ENCODE data around the gene WNK3.
"Not testable (repeated sequence)": the region's sequence is repeated elsewhere in the genome, so short reads cannot be mapped to it uniquely, and the experiment has no call there.

WNK3 gene

DNA sequence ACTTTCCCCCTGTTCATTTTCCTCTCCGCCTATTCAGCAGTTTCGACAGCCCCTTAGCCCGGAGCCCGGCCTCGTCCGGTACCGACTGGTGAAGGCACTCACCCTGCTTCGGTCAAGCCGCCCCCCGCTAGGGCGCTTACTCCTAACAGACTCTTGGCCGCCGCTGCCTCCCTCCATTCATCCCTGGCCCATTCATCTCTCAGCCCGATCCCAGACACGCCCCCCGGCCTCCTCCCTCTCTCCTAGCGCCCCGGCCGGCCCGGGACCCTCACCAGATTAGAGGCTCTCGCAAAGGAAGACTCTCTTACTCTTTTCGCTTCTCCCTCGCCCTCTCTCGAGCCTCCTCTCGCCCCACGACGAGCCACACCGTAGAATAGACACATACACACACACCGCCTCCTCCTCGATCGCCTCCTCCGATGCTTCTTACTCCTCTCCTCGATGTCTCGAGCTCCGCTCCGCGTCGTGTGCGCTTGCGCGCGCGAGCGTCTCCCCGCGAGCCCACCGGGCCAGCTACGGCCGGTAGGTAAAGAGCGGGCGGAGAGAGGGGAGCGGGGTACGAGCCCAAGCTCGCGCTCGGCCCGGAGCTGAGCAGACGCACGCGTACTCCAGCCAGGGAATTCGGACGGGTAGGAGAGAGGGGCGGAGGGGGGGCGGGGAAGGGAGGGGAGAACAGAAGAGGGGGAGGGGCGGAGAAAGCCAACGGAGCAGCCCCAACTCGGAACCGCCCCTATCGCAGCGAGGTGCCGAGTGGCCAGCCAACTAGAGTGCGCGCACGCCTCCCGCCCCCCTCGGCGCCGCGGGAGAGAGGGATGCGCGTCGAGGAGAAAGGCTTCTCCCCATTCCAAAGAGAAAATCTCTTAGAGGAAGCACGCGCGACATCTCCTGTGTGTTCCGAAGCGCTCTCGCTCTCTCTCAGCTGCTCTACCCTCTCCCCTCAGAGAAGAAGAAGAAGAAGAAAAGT lies at the start of gene WNK3:
Gene WNK3, minus strand, starts transcription at position 633 of the 964 bp plus-strand sequence.
- DNase-seq = peak; percentile 1

DNA sequence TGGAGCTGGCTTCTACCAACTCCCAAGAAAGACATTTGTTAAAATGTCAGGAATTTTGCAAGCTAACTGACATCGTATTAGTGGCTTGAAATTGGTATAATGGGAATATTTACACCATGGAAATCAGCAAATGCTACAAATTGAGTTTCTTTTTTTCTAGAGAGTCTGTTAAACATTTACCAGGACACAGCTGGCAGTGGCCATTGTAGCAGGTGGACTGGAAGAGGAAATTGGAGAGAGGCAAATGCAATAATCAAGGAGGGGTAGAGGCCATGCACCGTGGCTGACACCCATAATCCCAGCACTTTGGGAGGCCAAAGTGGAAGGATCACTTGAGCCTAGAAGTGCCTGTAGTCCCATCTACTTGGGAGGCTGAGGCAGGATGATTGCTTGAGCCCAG lies 49.4 kb upstream of the WNK3 start:
- DNase-seq = no peak

DNA sequence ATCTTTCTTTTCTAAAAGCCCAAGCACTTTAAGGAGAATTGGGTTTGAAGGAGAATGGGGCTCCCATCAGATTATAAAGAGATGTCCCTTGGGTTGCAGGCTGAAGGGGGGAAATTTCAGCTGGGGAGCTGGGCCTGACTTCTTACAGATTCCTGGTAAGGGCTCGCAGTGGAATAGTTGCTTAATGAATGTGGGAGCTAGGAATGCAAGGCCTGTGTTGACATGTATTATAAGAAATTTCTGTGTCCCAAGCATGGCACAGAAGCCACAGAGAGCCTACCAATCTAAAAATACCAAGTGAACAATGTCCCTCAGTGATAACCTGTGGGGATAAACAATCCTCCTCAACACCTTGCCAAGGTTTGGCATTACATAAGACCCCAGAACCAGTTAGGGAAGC lies 39.3 kb upstream of the WNK3 start:
- DNase-seq = no peak

DNA sequence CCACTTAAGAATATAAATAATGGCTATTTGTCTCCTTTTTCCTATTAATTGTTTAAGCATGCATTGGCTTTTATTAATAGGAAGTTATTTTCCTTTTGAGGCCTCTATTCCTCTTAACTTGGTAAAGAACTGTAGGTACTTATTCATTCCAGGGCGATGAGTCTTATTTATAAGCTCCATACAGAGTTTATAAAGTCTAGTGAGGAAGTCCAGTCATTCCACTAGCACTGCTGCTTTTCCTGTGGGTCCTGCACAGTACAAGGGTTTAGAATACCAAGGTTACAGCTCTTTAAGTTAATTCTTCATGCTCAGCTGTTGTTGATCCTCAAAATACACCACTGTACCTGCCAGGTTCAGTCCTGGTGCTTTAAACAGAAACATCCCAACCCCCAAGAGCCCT lies 28.5 kb upstream of the WNK3 start:
- no peak for DNase-seq

DNA sequence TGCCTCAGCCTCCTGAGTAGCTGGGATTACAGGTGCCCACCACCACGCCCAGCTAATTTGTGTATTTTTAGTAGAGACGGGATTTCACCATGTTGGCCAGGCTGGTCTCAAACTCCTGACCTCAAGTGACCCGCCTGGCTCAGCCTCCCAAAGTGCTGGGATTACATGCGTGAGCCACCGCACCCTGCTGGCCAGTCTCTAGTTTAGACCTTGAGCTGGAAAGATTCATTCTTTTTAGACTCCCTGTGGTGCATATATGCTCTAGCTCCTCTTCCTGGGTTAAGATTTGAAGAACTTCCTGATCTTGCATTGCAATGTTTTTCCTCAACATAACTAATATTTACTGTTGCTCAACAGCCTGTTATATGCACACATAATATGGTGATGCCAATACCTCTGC lies 26.8 kb upstream of the WNK3 start:
- DNase-seq = not testable (repeated sequence)

DNA sequence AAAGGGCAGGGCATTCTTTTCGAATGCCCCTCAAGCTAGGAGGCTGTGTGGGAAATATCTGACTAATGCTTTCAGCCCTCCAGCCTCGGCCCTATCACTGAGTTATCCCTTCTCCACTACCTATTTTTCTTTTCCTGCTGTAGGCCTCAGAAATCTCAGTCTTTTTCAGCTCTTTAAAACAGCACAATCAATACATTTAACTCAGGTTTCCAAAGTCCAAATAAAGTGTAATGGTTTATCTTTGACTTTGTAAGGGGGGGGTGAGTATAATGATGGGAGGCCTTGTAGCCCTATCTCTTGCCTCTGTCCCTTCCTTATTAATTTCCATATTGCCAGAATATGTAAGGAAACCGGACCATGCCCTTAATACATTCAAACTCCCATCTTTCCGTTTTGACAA lies 1.6 kb upstream of the WNK3 start:
- no peak for DNase-seq

DNA sequence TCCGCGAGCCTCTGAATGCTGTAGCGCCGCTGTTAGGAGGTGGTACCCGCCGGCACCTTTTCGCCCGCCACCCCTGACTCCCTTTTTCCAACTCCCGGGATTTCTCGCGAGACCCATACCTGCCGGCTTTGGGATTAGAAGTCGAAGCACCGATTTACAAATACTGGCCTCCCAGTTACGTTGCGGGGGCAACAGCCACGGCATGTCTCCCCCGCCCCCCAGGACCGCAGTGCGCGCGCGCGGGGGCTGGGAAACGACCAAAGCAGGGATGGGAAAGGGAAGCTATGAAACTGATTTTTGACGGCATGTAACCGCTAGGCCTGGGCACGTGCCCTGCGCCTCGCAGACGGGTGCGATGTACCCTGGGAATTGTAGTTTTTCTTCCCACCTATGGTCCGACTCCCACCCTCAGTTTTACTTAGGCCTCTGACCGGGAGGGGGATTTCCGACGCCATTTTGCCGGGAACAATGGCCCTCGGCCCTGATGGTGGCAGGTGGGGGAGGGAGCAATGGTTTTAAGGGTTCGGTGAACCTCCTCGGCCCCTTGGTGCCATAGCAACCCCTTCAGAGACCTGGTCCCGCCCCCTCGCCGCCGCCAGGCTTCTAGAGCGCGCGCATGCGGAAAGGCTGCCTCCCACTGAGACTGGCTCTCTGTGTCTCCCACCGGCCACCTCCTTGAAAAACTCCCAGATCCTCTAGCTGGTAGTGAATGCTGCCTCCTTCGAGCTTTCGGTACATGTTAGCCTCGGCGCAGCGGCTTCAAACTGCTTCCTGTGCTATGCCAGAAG lies 772 bp upstream of the WNK3 start:
- no peak for DNase-seq

DNA sequence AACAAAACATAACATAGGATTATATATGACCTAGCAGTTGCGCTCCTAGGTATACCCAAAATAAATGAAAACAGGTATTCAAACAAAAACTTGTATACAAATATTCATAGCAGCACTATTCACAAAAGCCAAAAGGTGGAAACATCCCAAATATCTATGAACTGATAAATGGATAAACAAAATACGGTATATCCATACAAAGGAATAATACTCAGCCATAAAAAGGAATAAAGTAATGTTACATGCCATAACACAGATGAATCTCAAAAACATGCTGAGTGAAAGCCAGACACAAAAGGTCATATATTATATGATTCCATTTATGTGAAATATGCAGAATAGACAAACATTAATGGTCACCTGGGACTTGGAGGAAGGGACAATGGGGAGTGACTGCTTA lies 5.2 kb downstream of the WNK3 start:
- no peak for DNase-seq

DNA sequence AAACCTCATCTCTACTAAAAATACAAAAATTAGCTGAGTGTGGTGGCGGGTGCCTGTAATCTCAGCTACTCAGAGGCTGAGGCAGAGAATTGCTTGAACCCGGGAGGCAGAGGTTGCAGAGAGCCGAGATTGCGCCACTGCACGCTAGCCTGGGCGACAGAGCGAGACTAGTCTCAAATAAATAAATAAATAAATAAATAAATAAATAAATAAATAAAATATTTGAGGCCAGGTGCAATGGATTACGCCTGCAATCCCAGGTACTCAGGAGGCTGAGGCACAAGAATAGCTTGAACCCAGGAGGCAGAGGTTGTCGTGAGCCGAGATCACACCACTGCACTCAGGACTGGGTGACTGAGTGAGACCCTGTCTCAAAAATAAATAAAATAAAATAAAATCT lies 20.5 kb downstream of the WNK3 start:
- DNase-seq = not testable (repeated sequence)

DNA sequence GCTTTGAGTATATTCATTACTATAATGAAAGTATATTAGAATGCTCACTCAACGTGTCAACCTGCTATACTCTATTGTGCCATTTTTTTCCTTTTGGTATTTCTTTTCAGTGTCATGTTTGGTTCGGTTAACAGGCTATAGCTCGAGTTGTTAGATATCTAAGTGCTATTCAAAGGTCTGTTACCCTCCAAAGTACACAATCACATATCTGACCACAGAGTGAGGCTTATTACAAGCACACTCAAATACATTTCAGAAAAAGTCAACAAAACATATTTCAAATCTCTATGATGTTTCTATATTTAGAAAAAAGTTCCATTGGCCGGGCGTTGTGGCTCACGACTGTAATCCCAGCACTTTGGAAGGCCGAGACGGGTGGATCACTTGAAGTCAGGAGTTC lies 32.8 kb downstream of the WNK3 start:
- DNase-seq = no peak

DNA sequence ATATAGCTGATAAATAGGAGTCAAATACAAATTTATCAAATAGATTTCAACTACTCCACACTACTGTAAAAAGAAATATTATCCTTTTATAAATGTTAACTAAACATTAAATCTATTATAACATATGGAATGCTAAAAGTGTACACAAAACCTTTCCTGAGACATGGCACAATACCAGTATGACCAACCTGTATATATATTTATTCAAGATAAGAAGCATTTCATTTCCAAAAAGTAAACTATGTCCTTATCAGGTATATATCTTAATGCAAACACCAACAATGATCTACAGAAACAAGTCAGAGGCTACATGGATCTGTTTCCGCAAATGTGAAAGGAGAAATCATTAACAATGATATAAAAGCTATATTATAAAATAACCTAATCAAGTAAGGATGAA lies 37.8 kb downstream of the WNK3 start:
- DNase-seq = no peak

DNA sequence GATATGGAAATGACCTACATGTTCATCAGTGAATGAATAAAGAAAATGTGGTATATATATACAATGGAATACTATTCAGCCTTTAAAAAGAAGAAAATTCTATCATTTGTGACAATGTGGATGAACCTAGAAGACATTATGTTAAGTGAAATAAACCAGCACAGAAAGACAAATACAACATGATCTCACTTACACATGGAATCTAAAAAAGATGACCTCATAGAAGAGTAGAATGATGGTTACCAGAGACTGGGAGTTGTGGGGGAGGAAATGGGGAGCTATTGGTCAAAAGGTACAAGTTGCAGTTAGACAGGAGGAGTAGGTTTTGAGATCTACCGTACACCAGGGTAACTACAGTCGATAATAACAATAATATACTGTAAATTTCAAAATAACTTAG lies 51.5 kb downstream of the WNK3 start:
- DNase-seq = no peak

DNA sequence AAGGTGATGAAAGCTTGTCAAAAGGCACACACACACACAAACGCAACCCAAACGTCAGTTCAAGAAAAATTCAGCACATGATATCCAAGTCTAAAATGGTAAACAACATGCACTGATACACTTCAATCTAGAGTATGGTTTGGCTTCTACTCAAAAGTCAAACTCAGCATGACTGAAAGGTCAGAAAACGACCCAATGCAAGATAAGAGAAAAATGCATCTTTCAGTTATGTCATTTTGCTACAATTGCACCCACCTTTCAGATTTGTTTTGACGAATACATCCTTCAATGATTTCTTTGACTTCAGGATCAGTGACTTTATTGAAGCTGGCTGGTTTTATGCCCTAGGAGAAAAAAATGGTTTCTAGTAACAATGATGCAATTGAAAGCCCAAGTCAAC lies 56.3 kb downstream of the WNK3 start:
- no peak for DNase-seq

DNA sequence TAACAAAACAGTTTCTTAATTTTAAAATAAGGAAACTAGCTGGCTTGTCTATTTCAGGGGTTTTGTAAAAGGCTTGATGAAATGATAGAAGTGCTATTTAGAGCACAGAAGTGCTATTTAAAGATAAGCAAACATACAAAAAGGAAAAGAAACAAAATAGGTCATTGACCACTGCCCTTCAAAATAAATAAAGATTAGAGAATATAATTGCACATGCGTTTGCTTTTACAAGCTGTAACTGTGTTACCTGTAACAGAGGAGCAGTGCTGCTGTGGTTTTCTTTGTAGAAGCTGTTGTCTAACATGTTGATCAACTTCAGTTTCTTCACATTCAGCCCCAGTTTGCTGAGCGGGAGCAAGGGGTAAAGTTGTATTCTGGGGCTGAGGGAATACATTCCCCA lies 63.5 kb downstream of the WNK3 start:
- DNase-seq = no peak

DNA sequence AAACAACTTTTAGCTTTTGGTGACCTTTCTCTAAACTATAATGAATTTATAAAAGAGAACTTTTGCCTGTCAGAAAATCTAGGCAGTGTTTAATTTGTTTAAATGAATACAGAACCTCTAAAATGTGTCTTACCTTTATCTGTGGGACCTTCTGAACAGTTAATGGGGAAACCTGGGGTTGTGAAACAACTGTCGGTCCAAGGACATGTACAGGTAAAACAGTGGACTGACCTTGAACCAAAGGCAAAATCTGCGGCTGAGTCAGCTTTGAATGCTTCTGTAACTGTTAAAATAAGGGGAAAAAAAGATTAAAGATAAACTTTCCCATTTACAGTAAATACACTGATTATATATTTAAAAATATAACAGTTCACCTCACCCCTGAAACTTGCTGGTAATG lies 65.1 kb downstream of the WNK3 start:
- no peak for DNase-seq

DNA sequence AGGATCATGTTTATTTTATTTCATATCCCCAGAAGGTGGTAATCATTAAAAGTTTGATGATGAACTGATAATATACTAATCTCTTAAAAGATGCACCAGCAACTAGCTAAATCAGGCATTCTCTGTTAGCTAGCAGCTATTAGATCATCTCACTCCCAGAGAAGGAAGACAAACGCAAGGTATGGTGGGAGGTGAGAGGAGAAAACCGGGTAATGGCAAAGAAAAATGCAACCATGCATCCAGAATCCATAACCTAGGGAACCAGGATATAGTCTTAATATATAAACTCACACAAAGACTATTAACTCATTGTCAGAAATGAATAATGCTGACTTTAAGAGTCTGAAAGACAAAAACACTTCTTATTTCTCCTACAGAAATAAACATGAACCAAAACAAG lies 66.1 kb downstream of the WNK3 start:
- DNase-seq = no peak

DNA sequence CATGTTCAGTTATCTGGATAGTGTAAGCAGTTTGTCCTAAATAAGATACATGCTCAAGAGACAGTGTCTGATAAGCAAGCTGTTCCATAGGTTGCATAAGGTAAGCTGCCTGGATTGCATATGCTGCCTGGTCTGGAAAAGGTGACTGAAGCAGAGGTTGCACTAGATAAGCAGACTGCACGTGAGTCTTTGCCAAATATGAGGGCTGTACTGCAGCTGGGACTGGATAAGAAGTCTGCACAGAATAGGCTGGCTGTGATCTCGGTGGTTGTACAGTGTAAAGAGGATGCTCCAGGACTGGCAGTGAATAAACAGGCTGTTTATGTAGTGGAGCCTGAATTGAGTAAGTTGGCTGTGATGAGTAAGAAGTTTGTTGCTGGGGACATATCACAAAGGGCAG lies 68.9 kb downstream of the WNK3 start:
- DNase-seq = no peak

DNA sequence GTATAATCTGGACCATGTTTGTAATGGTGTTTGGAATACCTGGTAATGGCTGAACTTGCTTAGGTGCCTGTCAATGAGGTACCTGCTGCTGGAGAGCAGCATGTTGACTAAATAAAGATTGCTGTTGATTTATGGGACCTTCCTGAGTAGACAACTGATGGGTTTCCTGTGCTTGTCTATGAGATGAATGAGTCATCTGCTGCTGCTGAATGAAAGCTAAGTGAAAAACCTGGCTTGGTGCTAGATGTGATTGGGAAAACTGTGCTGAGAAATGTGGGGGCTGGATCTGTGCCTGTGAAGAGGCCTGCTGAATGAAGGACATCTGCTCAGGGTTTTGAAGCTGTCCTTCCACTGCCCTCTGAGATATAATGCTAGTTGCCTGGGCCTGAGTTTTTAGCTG lies 69.6 kb downstream of the WNK3 start:
- DNase-seq = no peak

DNA sequence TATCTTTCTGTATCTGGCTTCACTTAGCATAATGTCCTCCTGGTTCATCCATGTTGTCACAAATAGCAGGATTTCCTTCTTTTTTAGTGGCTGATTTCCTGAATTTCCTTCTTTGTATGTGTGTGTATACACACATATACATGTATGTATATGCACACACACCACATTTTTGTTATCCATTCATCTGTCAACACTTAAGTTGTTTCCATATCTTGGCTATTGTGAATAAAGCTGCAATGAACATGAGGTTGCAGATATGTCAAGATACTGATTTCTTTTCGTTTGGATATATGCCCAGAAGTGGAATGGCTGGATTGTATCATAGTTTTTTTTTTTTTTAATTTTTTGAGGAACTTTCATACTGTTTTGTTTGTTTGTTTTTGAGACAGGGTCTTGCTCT lies 76.2 kb downstream of the WNK3 start:
- no peak for DNase-seq

DNA sequence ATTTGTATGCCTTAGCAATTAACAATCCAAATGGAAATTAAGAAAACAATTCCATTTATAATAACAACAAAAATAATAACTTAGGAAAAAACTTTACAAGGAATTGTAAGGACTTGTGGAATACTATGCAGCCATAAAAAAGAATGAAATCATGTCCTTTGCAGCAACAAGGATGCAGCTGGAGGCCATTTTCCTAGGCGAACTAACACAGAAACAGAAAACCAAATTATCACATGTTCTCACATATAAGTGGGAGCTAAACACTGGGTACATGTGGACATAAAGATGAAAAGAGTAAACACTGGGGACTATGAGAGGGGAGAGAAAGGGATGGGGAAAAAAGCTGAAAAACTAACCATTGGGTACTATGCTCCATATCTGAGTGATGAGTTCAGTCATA lies 77.4 kb downstream of the WNK3 start:
- no peak for DNase-seq

DNA sequence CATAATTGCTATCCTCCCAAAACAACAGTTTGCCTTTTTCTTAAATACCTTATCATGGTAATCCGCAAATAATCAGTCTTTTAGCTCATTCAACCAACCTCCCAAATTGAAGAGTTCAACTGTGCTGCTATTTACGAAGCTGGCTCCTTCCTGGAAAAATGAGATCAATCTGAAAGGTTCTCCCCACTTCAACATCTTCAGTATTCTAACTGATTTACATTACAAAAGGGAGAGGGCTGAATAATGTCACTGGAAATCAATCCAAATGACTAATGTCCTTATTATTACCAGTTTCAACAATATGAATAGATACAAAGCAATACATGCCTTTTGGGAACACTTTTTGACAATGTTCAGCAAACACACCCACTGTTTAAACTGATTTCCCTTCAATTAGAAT lies 86.2 kb downstream of the WNK3 start:
- DNase-seq = no peak

DNA sequence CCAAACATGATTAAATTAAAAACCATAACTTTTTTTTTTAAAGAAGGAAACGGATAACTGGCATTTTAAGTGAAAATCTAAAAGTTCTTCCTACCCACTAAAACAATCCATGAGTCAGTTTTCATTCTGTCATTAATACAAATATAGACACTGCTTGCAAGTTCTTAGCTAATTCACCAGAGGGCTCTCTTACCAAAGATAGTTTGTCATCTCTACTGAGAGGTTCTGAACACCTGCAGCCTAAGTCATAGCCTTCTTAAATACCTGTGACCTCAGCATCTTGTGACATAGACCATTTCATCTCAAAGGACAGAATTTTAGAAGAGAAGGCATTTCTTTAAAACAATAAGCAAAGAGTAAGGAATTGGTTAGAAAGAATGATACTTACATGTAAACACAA lies 109.5 kb downstream of the WNK3 start:
- DNase-seq = no peak

DNA sequence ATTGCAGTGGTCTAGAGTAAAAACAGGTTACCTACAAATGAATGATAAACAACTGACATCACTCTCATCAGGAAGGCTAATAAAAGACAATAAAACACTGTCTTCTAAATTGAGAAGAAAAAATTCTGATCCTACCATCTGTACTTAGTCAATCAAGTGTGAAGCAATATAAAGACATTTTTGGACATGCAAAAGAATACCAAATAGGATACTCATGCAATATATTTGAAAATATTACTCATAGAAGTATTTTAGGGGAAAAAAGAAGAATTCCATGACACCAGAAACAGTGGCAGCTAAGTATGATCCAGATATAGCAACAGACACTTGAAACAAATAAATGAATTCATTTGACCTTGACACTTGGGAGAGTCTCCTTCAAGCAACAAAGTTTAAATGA lies 111.0 kb downstream of the WNK3 start:
- DNase-seq = no peak

DNA sequence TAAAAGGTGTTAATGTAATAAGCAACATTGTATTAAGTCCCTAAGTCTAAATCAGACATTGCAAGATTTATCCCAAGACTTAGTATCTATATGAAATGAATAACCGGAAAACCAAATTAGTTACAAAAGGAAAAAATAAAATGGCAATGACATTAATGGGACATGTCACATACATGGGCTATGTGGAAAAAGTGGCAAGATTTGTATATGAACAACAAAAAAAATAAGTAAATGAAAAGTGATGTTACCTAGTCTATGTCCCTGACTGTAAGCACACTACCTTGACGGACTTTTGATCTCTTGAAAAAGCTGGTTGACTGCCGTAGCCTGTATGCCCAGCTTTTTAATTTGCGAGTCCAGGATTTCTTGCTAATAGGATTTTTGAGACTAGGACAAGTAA lies 119.3 kb downstream of the WNK3 start:
- no peak for DNase-seq
